Neural crest cell (in vitro differentiated cells): Measurements from ENCODE around the gene CRYZL1. TPM values are rescaled to one million over a fixed set of nuclear protein-coding genes. Genes with fewer than 3 reads are reported as not detected.
A peak's percentile ranks its signal among the peaks of the same experiment; 100 is the strongest.

ENCODE experiments used
- DNase-seq: peaks from one replicate; pipeline ENCODE4 v3.0.0; 2021; ENCODE audit warnings: low read depth, mixed read lengths, low spot score
- H3K27ac Mint-ChIP-seq: one replicate; pipeline ENCODE4 v1.8.0; 2021; ENCODE audit warnings: mild to moderate bottlenecking, mixed read lengths; ENCODE audit not compliant: unreplicated experiment
- H3K27me3 Mint-ChIP-seq: 2 replicates; pipeline ENCODE4 v1.8.0; 2021; ENCODE audit warnings: low read depth, mild to moderate bottlenecking, mixed read lengths
- H3K36me3 Mint-ChIP-seq: 2 replicates; pipeline ENCODE4 v1.8.0; 2021; ENCODE audit warnings: low read depth, mild to moderate bottlenecking, mixed read lengths
- H3K4me1 Mint-ChIP-seq: 2 replicates; pipeline ENCODE4 v1.8.0; 2021; ENCODE audit warnings: mixed read lengths
- H3K4me3 Mint-ChIP-seq: one replicate; pipeline ENCODE4 v1.8.0; 2021; ENCODE audit warnings: mild to moderate bottlenecking, mixed read lengths
- H3K9me3 Mint-ChIP-seq: 2 replicates; pipeline ENCODE4 v1.8.0; 2021; ENCODE audit warnings: mixed read lengths
- CTCF ChIP-seq: fragments of 200-600 bp; sonication (generic); conservative IDR thresholded peaks from 2 replicates; pipeline ENCODE4 v1.5.0; 2021; ENCODE audit warnings: antibody characterized with exemption, mild to moderate bottlenecking
- total RNA-seq: library from RNA; stranded (reverse); gene quantifications from 2 replicates; pipeline ENCODE4 v1.2.1, GENCODE V29; 2021

CRYZL1 gene
- total RNA-seq, 1 donor from 2014 or later, result 55.8 TPM

GRCh38 chr21:33552093-33552998 is 89.2 kb downstream of the CRYZL1 start:
- H3K27me3 Mint-ChIP-seq, result no peaks in the 10 kb centered on the region
- no peaks in the 10 kb centered on the region for H3K9me3 Mint-ChIP-seq
- DNase-seq, result no peak
- no peak for TF ChIP-seq CTCF
- H3K36me3 Mint-ChIP-seq, result peaks cover 45% of the 10 kb centered on the region
- no peak overlapping the region for H3K4me3 Mint-ChIP-seq
- peaks cover 5% of the 10 kb centered on the region for H3K4me1 Mint-ChIP-seq
- peak overlapping the region; percentile 10 for H3K27ac Mint-ChIP-seq

DNA sequence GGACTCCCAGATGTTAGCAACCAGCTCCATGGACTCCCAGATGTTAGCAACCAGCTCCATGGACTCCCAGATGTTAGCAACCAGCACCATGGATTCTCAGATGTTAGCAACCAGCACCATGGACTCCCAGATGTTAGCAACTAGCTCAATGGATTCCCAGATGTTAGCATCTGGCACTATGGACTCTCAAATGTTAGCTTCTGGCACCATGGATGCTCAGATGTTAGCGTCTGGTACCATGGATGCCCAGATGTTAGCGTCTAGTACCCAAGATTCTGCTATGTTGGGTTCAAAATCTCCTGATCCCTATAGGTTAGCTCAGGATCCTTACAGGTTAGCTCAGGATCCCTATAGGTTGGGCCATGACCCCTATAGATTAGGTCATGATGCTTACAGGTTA is 89.9 kb downstream of the CRYZL1 start:
- peaks cover 44% of the 10 kb centered on the region for H3K36me3 Mint-ChIP-seq
- H3K9me3 Mint-ChIP-seq, result no peaks in the 10 kb centered on the region
- H3K27me3 Mint-ChIP-seq, result no peaks in the 10 kb centered on the region
- DNase-seq, result no peak
- peaks cover 5% of the 10 kb centered on the region for H3K4me1 Mint-ChIP-seq
- H3K4me3 Mint-ChIP-seq, result no peak overlapping the region
- TF ChIP-seq CTCF, result no peak
- no peak overlapping the region for H3K27ac Mint-ChIP-seq

GRCh38 chr21:33550772-33551660 is 90.5 kb downstream of the CRYZL1 start:
- no peak for DNase-seq
- H3K36me3 Mint-ChIP-seq, result peaks cover 40% of the 10 kb centered on the region
- H3K9me3 Mint-ChIP-seq, result no peaks in the 10 kb centered on the region
- no peak for TF ChIP-seq CTCF
- no peaks in the 10 kb centered on the region for H3K27me3 Mint-ChIP-seq
- H3K27ac Mint-ChIP-seq, result no peak overlapping the region
- peaks cover 6% of the 10 kb centered on the region for H3K4me1 Mint-ChIP-seq
- no peak overlapping the region for H3K4me3 Mint-ChIP-seq

DNA sequence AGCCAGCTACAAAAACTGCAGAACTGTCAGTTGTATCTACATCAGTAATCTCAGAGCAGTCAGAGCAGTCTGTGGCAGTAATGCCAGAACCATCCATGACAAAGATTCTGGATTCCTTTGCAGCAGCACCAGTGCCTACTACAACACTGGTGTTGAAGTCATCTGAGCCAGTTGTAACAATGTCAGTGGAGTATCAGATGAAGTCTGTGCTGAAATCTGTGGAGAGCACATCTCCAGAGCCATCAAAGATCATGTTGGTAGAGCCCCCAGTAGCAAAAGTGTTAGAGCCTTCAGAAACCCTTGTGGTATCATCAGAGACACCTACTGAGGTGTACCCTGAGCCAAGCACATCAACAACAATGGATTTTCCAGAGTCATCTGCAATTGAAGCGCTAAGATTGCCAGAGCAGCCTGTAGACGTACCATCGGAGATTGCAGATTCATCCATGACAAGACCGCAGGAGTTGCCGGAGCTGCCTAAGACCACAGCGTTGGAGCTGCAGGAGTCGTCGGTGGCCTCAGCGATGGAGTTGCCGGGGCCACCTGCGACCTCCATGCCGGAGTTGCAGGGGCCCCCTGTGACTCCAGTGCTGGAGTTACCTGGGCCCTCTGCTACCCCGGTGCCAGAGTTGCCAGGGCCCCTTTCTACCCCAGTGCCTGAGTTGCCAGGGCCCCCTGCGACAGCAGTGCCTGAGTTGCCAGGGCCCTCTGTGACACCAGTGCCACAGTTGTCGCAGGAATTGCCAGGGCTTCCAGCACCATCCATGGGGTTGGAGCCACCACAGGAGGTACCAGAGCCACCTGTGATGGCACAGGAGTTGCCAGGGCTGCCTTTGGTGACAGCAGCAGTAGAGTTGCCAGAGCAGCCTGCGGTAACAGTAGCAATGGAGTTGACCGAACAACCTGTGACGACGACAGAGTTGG is 91.4 kb downstream of the CRYZL1 start:
- Mint-ChIP-seq H3K4me3 (no peak overlapping the region), H3K27ac (no peak overlapping the region), H3K27me3 (no peaks in the 10 kb centered on the region), H3K9me3 (no peaks in the 10 kb centered on the region), H3K4me1 (peaks cover 16% of the 10 kb centered on the region), H3K36me3 (peaks cover 34% of the 10 kb centered on the region)
- DNase-seq, result no peak
- TF ChIP-seq CTCF, result no peak

- no peak overlapping the region for H3K27ac Mint-ChIP-seq
- H3K4me1 Mint-ChIP-seq, result peaks cover 23% of the 10 kb centered on the region
- peaks cover 13% of the 10 kb centered on the region for H3K36me3 Mint-ChIP-seq
- no peaks in the 10 kb centered on the region for H3K27me3 Mint-ChIP-seq
- no peak for TF ChIP-seq CTCF
- no peak for DNase-seq
- H3K9me3 Mint-ChIP-seq, result no peaks in the 10 kb centered on the region
- H3K4me3 Mint-ChIP-seq, result peak overlapping the region; percentile 64
Measured at GRCh38 chr21:33546086-33546485, 95.5 kb downstream of the CRYZL1 start.
